Measurements from ENCODE around the gene GLI3. TPM values are rescaled to one million over a fixed set of nuclear protein-coding genes. Genes with fewer than 3 reads are reported as not detected.

The GLI3 gene
- polyA plus RNA-seq, 4 donors, result 13.3 to 17.0 (median 14.2) TPM

GRCh38 chr7:42014625-42015618, 222.1 kb downstream of the GLI3 start:
- DNase-seq (ENCODE audit: low read depth in 4 of 4, low spot score in 2 of 4), result no peak

- DNase-seq (ENCODE audit: low read depth in 4 of 4, low spot score in 2 of 4), result no peak
Measured at GRCh38 chr7:42012786-42013360, 224.1 kb downstream of the GLI3 start.

GRCh38 chr7:42012313-42012712, 224.7 kb downstream of the GLI3 start:
- no peak for DNase-seq (ENCODE audit: low read depth in 4 of 4, low spot score in 2 of 4)

GRCh38 chr7:42011846-42012245, 225.2 kb downstream of the GLI3 start:
- DNase-seq (ENCODE audit: low read depth in 4 of 4, low spot score in 2 of 4), result no peak

- no peak for DNase-seq (ENCODE audit: low read depth in 4 of 4, low spot score in 2 of 4)
Measured at GRCh38 chr7:42010751-42011150, 226.3 kb downstream of the GLI3 start.

- no peak for DNase-seq (ENCODE audit: low read depth in 4 of 4, low spot score in 2 of 4)
Measured at GRCh38 chr7:42006801-42007513, 230.1 kb downstream of the GLI3 start.

GRCh38 chr7:42002654-42003053, 234.4 kb downstream of the GLI3 start:
- DNase-seq (ENCODE audit: low read depth in 4 of 4, low spot score in 2 of 4), result no peak

GRCh38 chr7:41999736-42000283, 237.2 kb downstream of the GLI3 start:
- no peak for DNase-seq (ENCODE audit: low read depth in 4 of 4, low spot score in 2 of 4)

GRCh38 chr7:41998041-41998440, 239.0 kb downstream of the GLI3 start:
- no peak for DNase-seq (ENCODE audit: low read depth in 4 of 4, low spot score in 2 of 4)

- no peak for DNase-seq (ENCODE audit: low read depth in 4 of 4, low spot score in 2 of 4)
Measured at GRCh38 chr7:41997151-41997550, 239.9 kb downstream of the GLI3 start.

GRCh38 chr7:41996381-41997035, 240.5 kb downstream of the GLI3 start:
- DNase-seq (ENCODE audit: low read depth in 4 of 4, low spot score in 2 of 4), result no peak

- no peak for DNase-seq (ENCODE audit: low read depth in 4 of 4, low spot score in 2 of 4)
Measured at GRCh38 chr7:41995632-41996271, 241.3 kb downstream of the GLI3 start.

- DNase-seq (ENCODE audit: low read depth in 4 of 4, low spot score in 2 of 4), result no peak
Measured at GRCh38 chr7:41994746-41995110, 242.3 kb downstream of the GLI3 start.

GRCh38 chr7:41994036-41994745, 242.8 kb downstream of the GLI3 start:
- no peak for DNase-seq (ENCODE audit: low read depth in 4 of 4, low spot score in 2 of 4)

GRCh38 chr7:41992881-41993867, 243.8 kb downstream of the GLI3 start:
- DNase-seq (ENCODE audit: low read depth in 4 of 4, low spot score in 2 of 4), result no peak

GRCh38 chr7:41984888-41985287, 252.1 kb downstream of the GLI3 start:
- DNase-seq (ENCODE audit: low read depth in 4 of 4, low spot score in 2 of 4), result no peak

GRCh38 chr7:41981046-41982040, 255.7 kb downstream of the GLI3 start:
- no peak for DNase-seq (ENCODE audit: low read depth in 4 of 4, low spot score in 2 of 4)

All from left renal cortex interstitium (tissue), 4 donors.